ENCODE results near the gene JAK2.

JAK2 gene

DNA sequence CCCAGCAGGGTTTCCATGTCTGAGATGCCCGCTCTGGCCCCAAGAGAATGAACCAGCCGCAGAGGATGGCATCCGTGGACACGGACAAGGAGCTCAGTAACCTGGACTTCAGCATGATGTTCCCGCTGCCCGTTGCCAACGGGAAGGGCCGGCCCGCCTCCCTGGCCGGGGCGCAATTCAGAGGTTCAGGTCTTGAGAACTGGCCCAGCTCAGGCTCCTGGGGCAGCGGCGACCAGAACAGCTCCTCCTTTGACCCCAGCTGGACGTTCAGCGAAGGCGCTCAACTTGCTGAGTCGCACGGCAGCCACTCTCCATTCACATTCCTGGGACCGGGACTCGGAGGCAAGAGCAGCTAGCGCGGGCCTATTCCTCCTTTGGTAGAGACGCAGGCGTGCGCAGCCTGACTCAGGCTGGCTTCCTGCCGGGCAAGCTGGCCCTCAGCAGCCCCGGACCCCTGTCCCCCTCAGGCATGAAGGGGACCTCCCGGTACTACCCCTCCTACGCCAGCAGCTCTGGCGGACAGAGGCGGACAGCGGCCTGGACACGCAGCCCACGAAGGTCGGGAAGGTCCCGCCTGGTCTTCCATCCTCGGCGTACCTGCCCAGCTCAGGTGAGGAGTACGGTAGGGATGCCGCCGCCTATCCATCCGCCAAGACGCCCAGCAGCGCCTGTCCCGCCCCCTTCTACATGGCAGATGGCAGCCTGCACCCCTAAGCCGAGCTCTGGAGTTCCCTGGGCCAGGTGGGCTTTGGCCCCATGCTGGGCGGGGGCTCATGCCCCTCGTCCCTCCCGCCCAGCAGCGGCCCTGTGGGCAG is 126.0 kb downstream of the JAK2 start:
- TF ChIP-seq, protein P1, sequence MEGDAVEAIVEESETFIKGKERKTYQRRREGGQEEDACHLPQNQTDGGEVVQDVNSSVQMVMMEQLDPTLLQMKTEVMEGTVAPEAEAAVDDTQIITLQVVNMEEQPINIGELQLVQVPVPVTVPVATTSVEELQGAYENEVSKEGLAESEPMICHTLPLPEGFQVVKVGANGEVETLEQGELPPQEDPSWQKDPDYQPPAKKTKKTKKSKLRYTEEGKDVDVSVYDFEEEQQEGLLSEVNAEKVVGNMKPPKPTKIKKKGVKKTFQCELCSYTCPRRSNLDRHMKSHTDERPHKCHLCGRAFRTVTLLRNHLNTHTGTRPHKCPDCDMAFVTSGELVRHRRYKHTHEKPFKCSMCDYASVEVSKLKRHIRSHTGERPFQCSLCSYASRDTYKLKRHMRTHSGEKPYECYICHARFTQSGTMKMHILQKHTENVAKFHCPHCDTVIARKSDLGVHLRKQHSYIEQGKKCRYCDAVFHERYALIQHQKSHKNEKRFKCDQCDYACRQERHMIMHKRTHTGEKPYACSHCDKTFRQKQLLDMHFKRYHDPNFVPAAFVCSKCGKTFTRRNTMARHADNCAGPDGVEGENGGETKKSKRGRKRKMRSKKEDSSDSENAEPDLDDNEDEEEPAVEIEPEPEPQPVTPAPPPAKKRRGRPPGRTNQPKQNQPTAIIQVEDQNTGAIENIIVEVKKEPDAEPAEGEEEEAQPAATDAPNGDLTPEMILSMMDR (conservative IDR thresholded peaks at IDR 0.05; ENCODE audit: low read length) = no peak
- TF ChIP-seq EZH2phosphoT487 (IDR thresholded peaks at IDR 0.05; ENCODE audit: borderline replicate concordance) = no peak
- Histone ChIP-seq H3K36me3 (ENCODE audit: insufficient read depth, low read length) (peaks cover 3% of the 10 kb centered on the region; the same call in 1 of the 2 replicates), H3K9ac (ENCODE audit: low read depth, low read length, poor library complexity, severe bottlenecking) (no peak overlapping the region), H3K27me3 (ENCODE audit: insufficient read depth, low read length, poor library complexity, severe bottlenecking) (no peaks in the 10 kb centered on the region), H3K79me2 (ENCODE audit: insufficient read depth, low read length) (no peaks in the 10 kb centered on the region), H3K4me3 (ENCODE audit: low read length, poor library complexity, severe bottlenecking) (no peak overlapping the region), H3K4me2 (ENCODE audit: low read depth, low read length, poor library complexity, severe bottlenecking) (no peak overlapping the region), H2AFZ (ENCODE audit: low read length) (no peak overlapping the region), H3K9me3 (ENCODE audit: insufficient read depth, low read depth, low read length) (no peaks in the 10 kb centered on the region), H3F3A (ENCODE audit: low read depth) (no peaks in the 10 kb centered on the region), H3K4me1 (ENCODE audit: insufficient read depth, low read length, poor library complexity, severe bottlenecking) (no peaks in the 10 kb centered on the region), H3K9me2 (replicated peaks; ENCODE audit: low read depth, low read length) (no peaks in the 10 kb centered on the region), H4K20me1 (ENCODE audit: insufficient read depth, low read length, poor library complexity, severe bottlenecking) (no peaks in the 10 kb centered on the region)

DNA sequence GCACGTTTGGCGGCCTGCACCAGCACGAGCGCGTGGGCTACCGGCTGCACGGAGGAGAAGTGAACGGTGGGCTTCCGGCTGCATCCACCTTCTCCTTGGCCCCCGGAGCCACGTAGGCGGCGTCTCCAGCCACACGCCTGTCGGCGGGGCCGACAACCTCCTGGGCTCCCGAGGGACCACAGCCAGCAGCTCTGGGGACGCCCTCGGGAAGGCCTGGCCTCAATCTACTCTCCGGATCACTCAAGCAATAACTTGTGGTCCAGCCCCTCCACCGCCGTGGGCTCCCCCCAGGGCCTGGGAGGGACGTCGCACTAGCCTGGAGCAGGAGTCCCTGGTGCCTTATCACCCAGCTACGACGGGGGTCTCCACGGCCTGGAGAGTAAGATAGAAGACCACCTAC is 126.6 kb downstream of the JAK2 start:
- Histone ChIP-seq H3K4me1 (ENCODE audit: insufficient read depth, low read length, poor library complexity, severe bottlenecking) (no peaks in the 10 kb centered on the region), H3K4me2 (ENCODE audit: low read depth, low read length, poor library complexity, severe bottlenecking) (no peak overlapping the region), H3K9me2 (replicated peaks; ENCODE audit: low read depth, low read length) (no peaks in the 10 kb centered on the region), H3K9me3 (ENCODE audit: insufficient read depth, low read depth, low read length) (no peaks in the 10 kb centered on the region), H3F3A (ENCODE audit: low read depth) (no peaks in the 10 kb centered on the region), H3K4me3 (ENCODE audit: low read length, poor library complexity, severe bottlenecking) (no peak overlapping the region), H3K9ac (ENCODE audit: low read depth, low read length, poor library complexity, severe bottlenecking) (no peak overlapping the region), H3K27me3 (ENCODE audit: insufficient read depth, low read length, poor library complexity, severe bottlenecking) (no peaks in the 10 kb centered on the region), H3K36me3 (ENCODE audit: insufficient read depth, low read length) (peaks cover 3% of the 10 kb centered on the region; the same call in 1 of the 2 replicates), H4K20me1 (ENCODE audit: insufficient read depth, low read length, poor library complexity, severe bottlenecking) (no peaks in the 10 kb centered on the region), H3K79me2 (ENCODE audit: insufficient read depth, low read length) (no peaks in the 10 kb centered on the region), H2AFZ (ENCODE audit: low read length) (no peak overlapping the region)
- TF ChIP-seq EZH2phosphoT487 (IDR thresholded peaks at IDR 0.05; ENCODE audit: borderline replicate concordance) = no peak
- TF ChIP-seq, protein P1 (conservative IDR thresholded peaks at IDR 0.05; ENCODE audit: low read length) = no peak

DNA sequence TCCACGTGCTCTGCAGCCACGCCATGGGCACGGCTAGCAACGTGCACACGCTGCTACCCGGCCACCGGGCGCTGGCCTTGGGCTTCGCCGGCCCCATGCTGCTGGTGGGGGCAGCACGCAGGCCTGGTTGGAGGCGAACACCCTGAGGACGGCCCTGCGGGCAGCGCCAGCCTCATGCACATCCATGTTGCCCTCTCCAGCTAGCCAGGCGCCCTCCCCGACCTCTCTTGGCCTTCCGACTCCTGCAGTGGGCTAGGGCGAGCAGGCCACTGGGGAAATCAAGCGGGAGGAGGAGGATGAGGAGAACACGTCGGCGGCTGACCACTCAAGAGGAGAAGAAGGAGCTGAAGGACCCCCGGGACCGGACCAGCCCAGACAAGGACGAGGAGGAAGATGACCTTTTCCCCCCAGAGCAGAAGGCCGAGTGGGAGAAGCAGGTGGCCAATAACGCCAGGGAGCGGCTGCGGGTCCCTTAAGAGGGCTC is 127.1 kb downstream of the JAK2 start:
- Histone ChIP-seq H4K20me1 (ENCODE audit: insufficient read depth, low read length, poor library complexity, severe bottlenecking) (no peaks in the 10 kb centered on the region), H3F3A (ENCODE audit: low read depth) (no peaks in the 10 kb centered on the region), H3K79me2 (ENCODE audit: insufficient read depth, low read length) (no peaks in the 10 kb centered on the region), H3K4me2 (ENCODE audit: low read depth, low read length, poor library complexity, severe bottlenecking) (no peak overlapping the region), H3K9me3 (ENCODE audit: insufficient read depth, low read depth, low read length) (no peaks in the 10 kb centered on the region), H3K36me3 (ENCODE audit: insufficient read depth, low read length) (peaks cover 3% of the 10 kb centered on the region; the same call in 1 of the 2 replicates), H3K4me1 (ENCODE audit: insufficient read depth, low read length, poor library complexity, severe bottlenecking) (no peaks in the 10 kb centered on the region), H3K9ac (ENCODE audit: low read depth, low read length, poor library complexity, severe bottlenecking) (no peak overlapping the region), H3K4me3 (ENCODE audit: low read length, poor library complexity, severe bottlenecking) (no peak overlapping the region), H2AFZ (ENCODE audit: low read length) (no peak overlapping the region), H3K27me3 (ENCODE audit: insufficient read depth, low read length, poor library complexity, severe bottlenecking) (no peaks in the 10 kb centered on the region), H3K9me2 (replicated peaks; ENCODE audit: low read depth, low read length) (no peaks in the 10 kb centered on the region)
- TF ChIP-seq, protein P1 (conservative IDR thresholded peaks at IDR 0.05; ENCODE audit: low read length) = no peak
- no peak for TF ChIP-seq EZH2phosphoT487 (IDR thresholded peaks at IDR 0.05; ENCODE audit: borderline replicate concordance)

Data from Loucy (cell line).